HG02840 (cell line): ENCODE results near the gene PRDX3.
"Not testable (repeated sequence)": the region's sequence is repeated elsewhere in the genome, so short reads cannot be mapped to it uniquely, and the experiment has no call there.

Experiments
- ATAC-seq: cut with Tn5 transposase; IDR thresholded peaks from one replicate; pipeline ENCODE4 v1.9.1; 2021; ENCODE audit warnings: mild to moderate bottlenecking, moderate library complexity, moderate number of reproducible peaks; ENCODE audit not compliant: unreplicated experiment, low FRiP score

Gene PRDX3

DNA sequence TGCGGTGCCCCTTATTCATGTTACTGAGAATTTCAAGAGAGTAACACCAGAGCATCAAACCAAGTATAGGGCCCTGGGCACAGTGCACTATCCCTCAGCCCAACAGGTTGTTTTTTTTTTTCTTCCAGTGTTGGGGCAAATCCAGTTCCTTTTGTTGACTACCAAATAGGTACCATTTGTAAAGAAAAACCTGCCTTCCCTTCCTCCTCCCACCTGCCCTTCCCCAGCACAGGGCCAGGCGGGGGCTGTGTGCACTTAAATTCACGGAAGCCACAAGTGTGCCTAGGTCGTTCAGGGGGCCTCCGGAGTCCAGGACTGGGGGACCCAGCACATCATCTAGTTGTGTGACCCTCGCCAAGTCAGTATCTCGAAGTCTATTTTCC is 12.5 kb downstream of the PRDX3 start:
- peak; percentile 9 for ATAC-seq

GRCh38 chr10:119165171-119166117 is 13.2 kb downstream of the PRDX3 start, which contains the start of gene SFXN4:
TSS of gene SFXN4 (minus strand) at chr10:119165714. CDS start at chr10:119165647, 67 bp downstream.
- ATAC-seq, result peak; percentile 85

DNA sequence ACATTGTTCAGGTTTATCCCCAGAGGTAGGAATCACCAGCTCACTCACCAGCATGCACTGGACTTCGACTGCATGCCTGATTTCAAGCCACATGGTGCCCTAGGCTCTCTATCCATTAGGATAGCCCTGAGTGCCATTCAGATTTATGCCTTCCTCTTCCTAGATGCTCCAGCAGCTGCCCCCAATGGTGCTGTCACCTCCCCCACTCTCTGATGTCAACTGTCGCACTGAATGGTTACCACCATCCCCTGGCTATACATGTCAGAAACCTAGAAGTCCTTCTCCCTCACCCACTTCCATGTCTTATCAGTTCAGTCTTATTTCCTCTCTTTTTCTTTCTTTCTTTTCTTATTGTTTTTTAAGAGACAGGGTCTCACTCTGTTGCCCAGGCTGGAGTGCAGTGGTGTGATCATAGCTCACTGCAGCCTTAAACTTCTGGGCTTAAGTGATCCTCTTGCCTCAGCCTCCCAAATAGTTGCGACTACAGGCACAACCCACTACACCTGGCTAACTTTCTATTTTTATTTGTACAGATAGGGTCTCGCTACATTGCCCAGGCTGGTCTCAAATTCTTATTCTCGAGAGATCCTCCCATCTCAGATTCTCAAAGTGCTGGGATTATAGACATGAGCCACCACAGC is 16.0 kb downstream of the PRDX3 start:
- no peak for ATAC-seq

GRCh38 chr10:119161680-119162451 is 16.7 kb downstream of the PRDX3 start:
- no peak for ATAC-seq

GRCh38 chr10:119159332-119159731 is 19.3 kb downstream of the PRDX3 start:
- ATAC-seq, result no peak

DNA sequence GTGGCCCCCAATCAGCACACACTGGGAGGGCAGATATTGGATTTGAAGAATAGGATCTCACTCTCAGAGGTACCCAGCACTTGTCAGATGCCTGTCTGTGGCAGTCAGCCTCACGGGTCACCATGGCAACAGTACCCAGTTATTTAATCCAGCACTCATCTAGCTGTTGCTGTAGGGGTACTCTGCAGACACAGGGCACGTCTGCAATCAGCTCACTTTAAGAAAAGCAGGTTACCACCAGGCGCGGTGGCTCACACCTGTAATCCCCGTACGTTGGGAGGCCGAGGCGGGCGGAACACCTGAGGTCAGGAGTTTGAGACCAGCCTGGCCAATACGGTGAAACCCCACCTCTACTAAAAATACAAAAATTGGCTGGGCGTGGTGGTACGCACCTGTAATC is 25.0 kb downstream of the PRDX3 start:
- ATAC-seq, result no peak

DNA sequence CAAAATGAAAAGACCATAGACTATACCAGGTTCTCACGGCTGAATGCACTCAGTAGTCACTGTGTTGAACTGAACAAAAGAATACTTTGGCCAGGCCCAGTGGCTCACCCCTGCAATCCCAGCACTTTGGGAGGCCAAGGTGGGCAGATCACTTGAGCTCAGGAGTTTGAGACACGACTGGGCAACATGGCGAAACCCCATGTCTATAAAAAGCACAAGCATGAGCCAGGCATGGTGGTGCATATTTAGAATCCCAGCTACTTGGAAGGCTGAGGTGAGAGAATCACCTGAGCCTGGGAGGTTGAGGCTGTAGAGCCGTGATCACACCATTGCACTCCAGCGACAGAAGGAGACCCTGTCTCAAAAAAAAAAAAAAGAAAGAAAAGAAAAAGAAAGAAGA is 25.6 kb downstream of the PRDX3 start:
- ATAC-seq, result no peak

GRCh38 chr10:119151601-119152000 is 27.0 kb downstream of the PRDX3 start:
- ATAC-seq, result not testable (repeated sequence)

DNA sequence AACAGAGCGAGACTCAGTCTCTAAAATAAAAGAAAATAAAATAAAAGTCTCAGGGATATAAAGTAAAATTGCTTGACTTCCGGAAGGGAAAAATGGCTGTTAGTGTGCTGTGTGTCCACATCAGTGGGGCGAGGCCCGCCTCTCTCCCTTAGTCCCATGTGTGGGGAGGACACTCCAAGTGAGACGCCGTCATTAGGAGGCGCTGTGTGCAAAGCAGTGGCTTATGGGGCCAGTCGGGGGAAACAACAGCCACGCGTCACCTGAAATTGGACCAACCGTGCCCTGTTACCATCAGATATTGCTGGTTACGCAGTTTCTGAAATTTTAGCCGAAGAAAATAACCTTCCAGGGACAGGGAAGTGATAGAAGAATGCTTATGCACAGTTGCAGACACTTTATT is 28.9 kb downstream of the PRDX3 start:
- no peak for ATAC-seq

- no peak for ATAC-seq
Observed at GRCh38 chr10:119149157-119149556, 29.5 kb downstream of the PRDX3 start.

GRCh38 chr10:119143657-119144056 is 35.0 kb downstream of the PRDX3 start:
- no peak for ATAC-seq

- ATAC-seq, result no peak
Observed at GRCh38 chr10:119140603-119141245, 37.9 kb downstream of the PRDX3 start.

DNA sequence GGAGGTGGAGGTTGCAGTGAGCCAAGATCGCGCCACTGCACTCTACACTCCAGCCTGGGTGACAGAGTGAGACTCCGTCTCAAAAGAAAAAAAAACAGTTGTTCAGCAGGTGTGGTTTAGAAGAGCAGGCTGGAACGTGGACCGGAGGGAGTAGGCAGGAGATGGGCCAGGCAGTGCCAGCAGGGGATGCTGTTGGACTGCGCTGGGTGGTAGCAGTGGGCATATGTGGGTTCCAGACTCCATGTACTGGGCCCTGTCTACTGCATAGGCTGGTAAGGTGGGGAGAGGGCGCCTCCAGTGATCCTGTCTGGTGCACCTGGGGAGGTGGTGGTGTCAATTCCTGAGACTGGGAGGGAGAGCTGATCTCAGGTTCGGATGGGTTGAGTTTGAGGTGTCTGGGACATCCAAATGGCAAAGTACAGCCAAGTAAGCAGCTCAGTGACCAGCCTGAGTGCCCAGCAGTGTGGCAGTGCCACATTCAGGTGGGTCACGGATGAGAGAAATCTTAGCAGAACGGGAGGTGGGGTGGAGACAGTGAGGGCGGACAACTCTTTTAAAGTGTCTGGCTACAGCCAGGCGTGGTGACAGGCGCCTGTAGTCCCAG is 39.0 kb downstream of the PRDX3 start:
- ATAC-seq, result no peak

DNA sequence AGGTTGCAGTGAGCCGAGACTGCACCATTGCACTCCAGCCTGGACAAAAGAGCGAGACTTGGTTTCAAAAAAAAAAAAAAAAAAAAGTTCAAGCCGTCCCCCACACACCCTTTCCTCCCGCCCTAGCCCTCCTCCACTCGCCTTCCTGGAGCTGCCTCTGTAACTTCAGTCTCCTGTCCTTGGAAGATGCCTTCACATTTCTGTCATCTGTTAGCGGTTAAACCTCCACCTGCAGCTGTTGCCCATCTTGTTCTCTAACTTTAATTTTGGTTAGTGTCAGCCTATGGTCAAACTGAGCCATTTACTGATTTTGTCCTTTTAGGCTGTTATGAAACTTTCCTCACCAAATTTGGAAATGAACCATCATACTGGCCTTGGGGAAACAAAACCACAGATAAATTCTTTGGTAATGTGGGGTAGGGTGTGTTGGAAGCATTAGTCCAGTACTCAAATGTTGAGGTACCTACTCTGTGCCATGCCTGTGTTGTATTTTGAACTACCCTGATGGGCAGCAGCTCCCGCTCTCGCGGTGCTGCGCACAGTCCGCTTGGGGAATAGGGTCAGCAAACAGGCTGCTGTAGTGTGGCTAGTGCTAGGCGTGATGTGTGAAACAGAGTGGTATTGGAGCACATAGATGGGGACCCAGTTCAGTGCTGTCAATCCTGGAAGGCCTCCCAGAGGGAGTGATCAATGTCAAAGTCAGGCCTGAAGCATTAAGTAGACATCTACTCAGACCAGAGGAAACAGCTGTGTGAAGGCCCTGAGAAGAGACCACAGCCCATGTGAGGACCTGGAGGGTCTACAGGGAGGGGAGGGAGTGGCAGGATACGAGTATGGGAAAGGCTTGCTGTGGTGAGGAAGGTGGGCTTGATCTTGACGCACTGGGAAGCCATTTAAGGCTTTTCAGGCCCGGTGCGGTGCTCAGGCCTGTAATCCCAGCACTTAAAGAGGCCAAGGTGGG is 40.0 kb downstream of the PRDX3 start:
- no peak for ATAC-seq

GRCh38 chr10:119137878-119138277 is 40.7 kb downstream of the PRDX3 start:
- ATAC-seq, result not testable (repeated sequence)

GRCh38 chr10:119136084-119136483 is 42.5 kb downstream of the PRDX3 start:
- no peak for ATAC-seq

- ATAC-seq, result no peak
Observed at GRCh38 chr10:119135513-119135881, 43.1 kb downstream of the PRDX3 start.

DNA sequence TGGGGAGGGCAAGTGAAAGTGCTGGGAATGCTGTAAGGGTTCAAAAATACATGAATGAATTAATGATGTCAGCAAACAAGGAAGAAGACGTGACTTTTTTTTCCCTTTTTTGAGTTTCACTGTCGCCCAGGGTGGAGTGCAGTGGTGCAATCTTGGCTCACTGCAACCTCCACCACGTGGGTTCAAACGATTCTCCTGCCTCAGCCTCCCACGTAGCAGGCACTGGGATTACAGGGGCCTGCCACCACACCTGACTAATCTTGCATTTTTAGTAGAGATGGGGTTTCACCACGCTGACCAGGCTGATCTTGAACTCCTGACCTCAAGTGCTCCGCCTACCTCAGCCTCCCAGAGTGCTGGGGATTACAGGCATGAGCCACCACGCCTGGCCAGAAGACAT is 44.7 kb downstream of the PRDX3 start:
- ATAC-seq, result no peak
